ENCODE measurements around the gene TUNAR. TPM values are rescaled to one million over a fixed set of nuclear protein-coding genes. Genes with fewer than 3 reads are reported as not detected.
"Not testable (repeated sequence)": the region's sequence is repeated elsewhere in the genome, so short reads cannot be mapped to it uniquely, and the experiment has no call there.

TUNAR gene
- total and polyA plus RNA-seq, 5 donors, result not detected

- intact Hi-C loops (cut with DNase I), result no loop called here
- H3K9me3 ChIP-seq (ENCODE audit: control insufficient read depth, low read length), result no peaks in the 10 kb centered on the region
- WGBS, result 70% methylated on average over 4 of the region's 4 CpGs
- H3K27ac ChIP-seq (ENCODE audit: low read length), result no peak overlapping the region
- no peak overlapping the region for H3K4me3 ChIP-seq (ENCODE audit: low read length)
- no peak for ATAC-seq
- DNase-seq, result no peak
- H3K27me3 ChIP-seq (ENCODE audit: control insufficient read depth, insufficient read depth), result no peaks in the 10 kb centered on the region
- no peaks in the 10 kb centered on the region for H3K4me1 ChIP-seq (ENCODE audit: control insufficient read depth, insufficient read depth, low read length)
Measured at GRCh38 chr14:95951359-95951758, 74.7 kb downstream of the TUNAR start.

- intact Hi-C loops (cut with DNase I), result no loop called here
- Histone ChIP-seq H3K4me1 (ENCODE audit: control insufficient read depth, insufficient read depth, low read length) (no peaks in the 10 kb centered on the region), H3K4me3 (ENCODE audit: low read length) (no peak overlapping the region), H3K9me3 (ENCODE audit: control insufficient read depth, low read length) (no peaks in the 10 kb centered on the region), H3K27ac (ENCODE audit: low read length) (no peak overlapping the region), H3K27me3 (ENCODE audit: control insufficient read depth, insufficient read depth) (no peaks in the 10 kb centered on the region)
- ATAC-seq (no peak), DNase-seq (no peak)
- 49% methylated on average over 8 of the region's 8 CpGs for WGBS
Measured at GRCh38 chr14:95953111-95953724, 76.6 kb downstream of the TUNAR start.

GRCh38 chr14:95956601-95957460 lies 80.2 kb downstream of the TUNAR start:
- H3K4me3 ChIP-seq (ENCODE audit: low read length), result no peak overlapping the region
- H3K27me3 ChIP-seq (ENCODE audit: control insufficient read depth, insufficient read depth), result no peaks in the 10 kb centered on the region
- intact Hi-C loops (cut with DNase I), result no loop called here
- DNase-seq (no peak), ATAC-seq (no peak)
- 71% methylated on average over 5 of the region's 5 CpGs for WGBS
- no peaks in the 10 kb centered on the region for H3K4me1 ChIP-seq (ENCODE audit: control insufficient read depth, insufficient read depth, low read length)
- no peaks in the 10 kb centered on the region for H3K9me3 ChIP-seq (ENCODE audit: control insufficient read depth, low read length)
- no peak overlapping the region for H3K27ac ChIP-seq (ENCODE audit: low read length)

GRCh38 chr14:95958105-95958504 lies 81.5 kb downstream of the TUNAR start:
- Histone ChIP-seq H3K4me1 (ENCODE audit: control insufficient read depth, insufficient read depth, low read length) (no peaks in the 10 kb centered on the region), H3K9me3 (ENCODE audit: control insufficient read depth, low read length) (no peaks in the 10 kb centered on the region), H3K27me3 (ENCODE audit: control insufficient read depth, insufficient read depth) (no peaks in the 10 kb centered on the region), H3K27ac (ENCODE audit: low read length) (no peak overlapping the region), H3K4me3 (ENCODE audit: low read length) (no peak overlapping the region)
- DNase-seq, result no peak
- no peak for ATAC-seq
- intact Hi-C loops (cut with DNase I), result no loop called here
- WGBS, result 19% methylated on average over 3 of the region's 3 CpGs

GRCh38 chr14:95959317-95959716 lies 82.7 kb downstream of the TUNAR start:
- no peak for DNase-seq
- H3K9me3 ChIP-seq (ENCODE audit: control insufficient read depth, low read length), result no peaks in the 10 kb centered on the region
- ATAC-seq, result no peak
- no peaks in the 10 kb centered on the region for H3K4me1 ChIP-seq (ENCODE audit: control insufficient read depth, insufficient read depth, low read length)
- no peak overlapping the region for H3K27ac ChIP-seq (ENCODE audit: low read length)
- H3K4me3 ChIP-seq (ENCODE audit: low read length), result no peak overlapping the region
- H3K27me3 ChIP-seq (ENCODE audit: control insufficient read depth, insufficient read depth), result no peaks in the 10 kb centered on the region
- 9% methylated on average over 1 of the region's 1 CpG for WGBS
- intact Hi-C loops (cut with DNase I), result no loop called here

GRCh38 chr14:95961481-95961880 lies 84.8 kb downstream of the TUNAR start:
- no peaks in the 10 kb centered on the region for H3K4me1 ChIP-seq (ENCODE audit: control insufficient read depth, insufficient read depth, low read length)
- no peak for ATAC-seq
- no peak overlapping the region for H3K27ac ChIP-seq (ENCODE audit: low read length)
- intact Hi-C loops (cut with DNase I), result no loop called here
- no peak overlapping the region for H3K4me3 ChIP-seq (ENCODE audit: low read length)
- DNase-seq, result no peak
- H3K27me3 ChIP-seq (ENCODE audit: control insufficient read depth, insufficient read depth), result no peaks in the 10 kb centered on the region
- no peaks in the 10 kb centered on the region for H3K9me3 ChIP-seq (ENCODE audit: control insufficient read depth, low read length)

- Histone ChIP-seq H3K9me3 (ENCODE audit: control insufficient read depth, low read length) (no peaks in the 10 kb centered on the region), H3K27me3 (ENCODE audit: control insufficient read depth, insufficient read depth) (no peaks in the 10 kb centered on the region), H3K4me3 (ENCODE audit: low read length) (no peak overlapping the region), H3K27ac (ENCODE audit: low read length) (no peak overlapping the region), H3K4me1 (ENCODE audit: control insufficient read depth, insufficient read depth, low read length) (no peaks in the 10 kb centered on the region)
- ATAC-seq (no peak), DNase-seq (no peak)
- 53% methylated on average over 2 of the region's 2 CpGs for WGBS
- intact Hi-C loops (cut with DNase I), result no loop called here
Measured at GRCh38 chr14:95964901-95965300, 88.3 kb downstream of the TUNAR start.

GRCh38 chr14:95968048-95968447 lies 91.4 kb downstream of the TUNAR start:
- H3K27ac ChIP-seq (ENCODE audit: low read length); ATAC-seq; intact Hi-C loops (cut with DNase I); H3K27me3 ChIP-seq (ENCODE audit: control insufficient read depth, insufficient read depth); H3K4me1 ChIP-seq (ENCODE audit: control insufficient read depth, insufficient read depth, low read length); DNase-seq; H3K4me3 ChIP-seq (ENCODE audit: low read length); H3K9me3 ChIP-seq (ENCODE audit: control insufficient read depth, low read length): not testable (repeated sequence)
- WGBS, result 55% methylated on average over 4 of the region's 4 CpGs

Other genes with a start within 250 kb of the TUNAR start
- gene TCL1B, start 190.4 kb upstream of the TUNAR start, total RNA-seq, result not detected
- not detected for gene TCL1B, start 190.4 kb upstream of the TUNAR start, polyA plus RNA-seq
- not detected for gene TCL1A, start 162.7 kb upstream of the TUNAR start, total RNA-seq
- not detected for gene TCL1A, start 162.7 kb upstream of the TUNAR start, polyA plus RNA-seq
- 1 to 10 TPM; 3.7 to 5.3 (median 4.7) TPM for gene C14orf132, start 162.5 kb downstream of the TUNAR start, total RNA-seq
- 2.9 TPM for gene C14orf132, start 162.5 kb downstream of the TUNAR start, polyA plus RNA-seq

All from right cardiac atrium (tissue), 5 donors.